DMS153 (cell line): Measurements from ENCODE around the gene RNF212.
"Not testable (repeated sequence)": the region's sequence is repeated elsewhere in the genome, so short reads cannot be mapped to it uniquely, and the experiment has no call there.

Experiments used
- DNase-seq: peaks from one replicate; lab custom pipeline; 2025; lab: John Stamatoyannopoulos, UW

The RNF212 gene

GRCh38 chr4:1048773-1049590 lies 64.4 kb downstream of the RNF212 start:
- no peak for DNase-seq

DNA sequence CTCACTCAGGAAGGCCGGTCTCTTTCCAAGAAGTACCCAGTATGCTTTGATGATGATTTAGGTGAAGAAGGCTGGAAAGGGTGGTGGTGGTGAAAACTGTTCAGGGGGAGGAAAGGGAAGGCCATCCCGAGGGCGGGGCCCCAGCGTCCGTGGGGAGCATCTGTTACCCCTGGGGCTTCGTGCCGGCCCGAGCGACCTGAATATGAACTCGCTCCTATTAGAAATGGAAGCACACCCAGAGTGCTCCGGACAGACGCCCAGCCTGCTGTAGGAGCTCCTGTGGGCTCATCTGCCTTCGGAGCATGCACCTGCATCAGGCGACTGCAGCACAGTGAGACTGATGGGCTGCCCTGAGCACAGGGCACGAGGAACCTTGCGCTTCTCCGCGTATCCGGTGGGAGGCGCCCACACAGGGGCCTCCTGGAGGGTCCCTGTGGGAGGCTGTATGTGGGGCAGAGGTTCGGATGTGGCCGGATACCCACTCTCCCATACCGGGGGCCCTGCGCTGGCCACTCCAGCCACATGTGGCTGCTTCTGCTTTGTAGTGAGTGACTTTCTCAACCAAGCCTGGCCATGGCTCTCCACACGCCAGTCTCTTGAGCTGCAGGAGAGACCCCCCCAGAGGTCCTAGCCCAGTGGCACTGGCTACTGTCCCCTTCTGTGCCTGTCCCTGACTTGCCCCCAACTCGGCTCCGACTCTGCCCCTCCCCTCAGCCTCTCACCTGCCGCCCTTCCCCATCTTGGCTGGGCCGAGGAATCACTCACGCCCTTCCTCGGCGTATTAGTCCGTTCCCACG lies 65.2 kb downstream of the RNF212 start:
- DNase-seq: no peak

GRCh38 chr4:1047106-1047975 lies 66.0 kb downstream of the RNF212 start:
- no peak for DNase-seq

- DNase-seq: not testable (repeated sequence)
These were observed 66.8 kb downstream of the RNF212 start for GRCh38 chr4:1046581-1047011.

- no peak for DNase-seq
These were observed 67.7 kb downstream of the RNF212 start for GRCh38 chr4:1045595-1046201.

DNA sequence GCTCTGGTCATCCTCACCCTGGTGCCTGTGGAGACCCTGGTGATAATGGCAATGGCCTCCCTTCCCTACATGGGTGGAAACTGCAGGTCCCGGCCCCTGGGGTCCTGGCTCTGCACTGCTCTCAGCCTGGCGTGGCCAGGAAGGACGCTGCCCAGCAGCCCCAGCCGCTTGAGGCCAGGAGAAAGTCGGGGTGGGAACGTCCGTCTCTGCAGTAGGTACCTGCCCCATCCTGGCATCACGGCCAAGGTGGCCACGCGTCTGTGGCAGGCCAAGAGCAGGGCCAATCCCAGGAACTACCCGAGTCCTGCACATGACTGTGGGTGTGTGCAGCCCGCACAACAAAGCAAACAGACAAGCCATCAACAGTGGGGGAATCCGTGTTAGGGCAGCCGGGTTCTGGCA lies 68.2 kb downstream of the RNF212 start:
- DNase-seq: no peak

DNA sequence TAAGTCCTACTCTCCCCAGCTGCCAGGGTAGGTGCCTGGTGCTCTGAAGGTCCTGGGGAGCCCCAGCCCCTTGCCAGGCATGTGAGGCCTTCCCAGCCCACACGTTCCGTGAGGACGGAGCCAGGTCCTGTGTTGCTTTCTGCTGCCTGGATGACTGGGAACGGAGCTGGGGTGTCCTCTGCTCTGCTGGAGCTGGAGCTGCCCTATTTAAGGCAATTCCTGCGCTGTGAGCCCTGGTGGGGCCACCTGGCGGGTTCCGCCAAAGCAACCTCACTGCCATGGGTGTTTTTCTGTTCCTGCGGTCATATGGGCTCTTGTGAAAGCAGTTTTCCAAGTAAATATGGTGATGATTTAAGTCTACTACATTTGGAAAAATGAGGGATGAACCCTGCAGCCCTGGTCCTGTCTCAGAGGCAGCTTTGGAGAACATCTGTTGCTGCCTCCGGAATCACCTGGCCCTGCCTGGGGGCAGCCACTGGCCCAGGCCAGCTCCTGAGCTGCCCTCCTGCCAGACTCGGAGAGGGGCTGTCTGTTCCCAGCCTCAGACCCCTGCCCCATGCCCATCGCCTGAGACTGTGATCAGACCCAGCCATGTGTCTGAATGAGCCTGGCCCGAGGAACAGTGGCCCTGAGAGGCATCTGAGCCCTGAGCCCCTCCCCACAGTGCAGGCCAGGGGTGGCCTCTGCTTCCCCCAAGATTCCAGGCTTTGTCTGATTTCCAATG lies 68.7 kb downstream of the RNF212 start:
- DNase-seq: no peak

DNA sequence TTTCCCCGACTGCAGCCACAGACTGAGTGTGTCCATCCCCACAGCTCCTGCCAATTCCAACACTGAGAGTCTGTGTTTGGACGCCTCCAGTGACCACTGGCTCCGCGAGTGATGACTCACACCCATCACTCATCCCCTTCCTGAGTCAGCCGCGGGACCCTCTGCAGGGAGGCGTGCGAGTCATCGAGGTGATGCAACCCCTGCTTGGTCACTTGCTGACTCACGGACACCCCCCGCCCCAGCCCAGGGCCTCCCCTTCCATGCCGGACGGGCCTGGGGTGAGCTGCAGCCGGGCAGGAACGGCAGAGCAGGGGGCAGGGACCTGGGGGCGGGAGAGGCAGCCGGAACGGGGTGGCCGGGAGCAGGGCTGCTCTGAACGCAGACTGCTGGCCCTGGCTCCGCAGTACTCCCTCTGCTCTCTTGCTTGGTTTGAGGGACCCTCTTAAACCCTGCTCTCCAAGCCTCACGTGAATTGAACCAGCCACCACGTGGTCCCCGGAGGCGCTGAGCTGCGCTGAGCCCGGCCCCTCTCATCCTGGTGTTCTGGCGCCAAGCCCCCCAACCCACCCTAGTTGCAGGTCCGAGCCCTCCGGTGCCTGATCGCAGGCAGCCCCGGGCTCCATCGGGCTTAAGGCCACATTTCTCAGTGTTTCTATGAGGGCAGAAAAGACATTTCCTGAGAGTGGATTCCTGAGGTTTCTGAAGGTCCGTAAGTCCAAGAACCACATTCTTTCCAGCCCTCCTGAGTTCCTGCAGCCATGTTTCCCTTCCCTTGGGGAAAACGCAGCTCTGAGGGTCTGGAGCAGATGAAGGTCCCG lies 69.5 kb downstream of the RNF212 start:
- no peak for DNase-seq

GRCh38 chr4:1043162-1043561 lies 70.2 kb downstream of the RNF212 start:
- no peak for DNase-seq

DNA sequence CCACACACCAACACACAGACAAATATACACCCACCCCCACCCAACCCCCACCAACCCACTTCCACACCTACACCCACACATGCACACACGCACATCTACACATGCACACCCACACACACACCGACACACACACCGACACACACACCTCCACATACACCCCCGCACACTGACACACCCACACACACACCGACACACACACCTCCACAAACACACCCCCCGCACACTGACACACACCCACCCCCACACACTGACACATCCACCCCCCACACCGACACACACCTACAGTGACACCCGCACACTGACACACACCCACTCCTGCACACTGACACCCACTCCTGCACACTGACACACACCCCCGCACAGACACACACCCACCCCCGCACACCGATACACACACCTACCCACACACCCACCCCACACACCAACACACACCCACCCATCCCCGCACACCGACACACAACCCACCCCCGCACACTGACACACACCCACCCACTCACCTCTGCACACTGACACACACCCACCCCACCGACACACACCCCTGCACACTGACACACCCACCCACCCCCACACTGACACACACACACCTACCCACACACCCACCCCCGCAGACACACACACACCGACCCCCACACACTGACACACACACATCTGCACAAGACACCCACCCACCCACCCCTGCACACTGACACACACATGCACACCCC lies 70.9 kb downstream of the RNF212 start:
- no peak for DNase-seq

DNA sequence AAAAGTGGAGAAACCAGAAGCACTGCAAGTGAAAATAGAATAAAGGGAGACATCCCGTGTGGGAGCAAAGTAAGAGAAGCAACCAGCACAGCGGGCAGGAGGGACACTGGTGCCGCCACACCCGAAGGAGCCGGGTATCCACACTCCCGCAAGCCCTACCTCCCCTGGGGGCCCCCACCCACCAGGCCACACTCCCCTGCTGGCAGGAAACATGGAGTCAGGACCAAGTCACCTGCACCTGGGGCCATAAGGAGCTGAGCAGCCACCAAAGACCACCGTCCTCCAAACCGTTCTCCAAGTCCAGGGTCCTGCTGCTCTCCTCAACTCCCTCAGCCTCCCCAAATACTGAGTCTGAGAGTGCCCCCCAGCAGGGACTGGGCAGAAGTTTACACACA lies 71.4 kb downstream of the RNF212 start:
- DNase-seq: no peak

DNA sequence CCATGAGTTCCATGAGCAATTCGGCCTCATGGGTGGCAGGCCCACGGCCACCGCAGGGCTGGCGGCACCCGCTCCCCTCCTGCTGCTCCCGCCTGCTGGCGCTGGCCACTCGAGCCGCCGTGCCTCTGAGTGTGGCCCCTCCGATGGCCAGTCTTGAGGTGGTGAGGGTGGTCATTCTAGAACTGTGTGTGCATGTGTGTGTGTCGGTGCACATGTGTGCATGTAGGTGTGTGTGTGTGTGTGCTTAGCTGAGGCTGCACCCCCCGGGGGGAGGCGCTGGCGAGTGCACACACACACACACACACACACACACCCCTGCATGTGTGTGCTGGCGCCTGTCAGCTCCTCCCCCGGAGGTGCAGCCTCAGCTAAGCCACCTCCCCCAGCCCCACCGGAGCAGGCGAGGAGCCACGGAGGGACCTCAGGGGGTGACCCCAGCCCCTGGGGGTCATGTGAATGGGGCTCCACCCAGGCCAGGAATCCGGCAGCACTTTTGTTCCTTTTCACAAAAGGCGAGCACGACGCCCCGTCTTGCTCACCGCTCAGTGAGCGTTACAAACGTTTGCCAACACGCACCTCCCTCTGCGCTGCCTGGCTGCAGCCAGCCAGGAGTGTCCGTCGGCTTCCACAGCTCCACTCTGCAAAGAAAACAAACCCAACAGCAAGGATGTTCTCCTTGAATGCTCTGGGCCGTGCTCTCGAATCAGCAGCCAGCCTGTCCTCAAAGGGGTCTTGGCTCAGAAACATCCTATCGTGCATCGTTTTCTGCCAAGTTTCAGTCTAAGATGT lies 72.0 kb downstream of the RNF212 start:
- no peak for DNase-seq

- DNase-seq: no peak
These were observed 72.8 kb downstream of the RNF212 start for GRCh38 chr4:1040344-1041146.

DNA sequence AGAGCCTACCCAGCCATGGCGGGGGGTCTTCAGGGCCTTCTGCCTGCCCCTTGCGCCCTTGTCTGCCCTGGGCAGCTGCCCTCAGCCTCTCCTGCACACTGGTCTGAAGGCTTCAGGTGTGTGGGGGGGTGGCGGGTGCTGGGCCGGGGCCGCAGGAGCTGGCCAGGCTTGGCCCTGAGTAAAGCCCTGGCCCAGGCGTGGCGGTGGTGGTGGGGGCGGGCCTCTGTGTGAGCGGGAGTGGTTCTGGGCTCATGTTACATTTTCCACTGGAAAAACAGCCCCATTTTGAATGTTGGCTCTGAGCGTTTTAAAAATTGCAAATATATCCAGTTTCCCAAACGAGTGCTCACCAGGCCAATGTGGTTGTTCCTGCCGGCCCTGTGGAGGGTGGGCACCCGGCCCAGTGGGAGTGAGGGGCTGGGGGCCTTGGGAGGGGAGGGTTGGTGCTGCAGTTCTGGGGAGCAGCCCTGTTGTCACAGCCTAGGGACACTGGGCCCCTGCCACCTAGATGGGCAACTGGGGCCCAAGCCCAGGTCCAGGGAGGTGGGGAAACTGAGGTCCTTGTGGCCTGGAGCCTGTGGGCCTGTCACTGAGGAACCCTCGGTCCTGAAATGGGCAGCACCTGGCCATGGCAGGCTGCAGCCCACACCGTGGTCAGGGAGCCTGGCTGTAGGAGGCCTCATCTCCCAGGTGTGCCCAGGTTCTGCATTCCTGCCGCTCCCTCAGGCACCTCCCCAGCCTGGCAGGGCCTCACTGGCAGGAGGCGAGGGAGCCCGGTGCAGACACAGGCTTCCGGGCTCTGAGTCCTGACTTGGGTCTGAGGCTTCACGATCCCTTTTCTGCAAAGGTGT lies 73.6 kb downstream of the RNF212 start:
- no peak for DNase-seq

DNA sequence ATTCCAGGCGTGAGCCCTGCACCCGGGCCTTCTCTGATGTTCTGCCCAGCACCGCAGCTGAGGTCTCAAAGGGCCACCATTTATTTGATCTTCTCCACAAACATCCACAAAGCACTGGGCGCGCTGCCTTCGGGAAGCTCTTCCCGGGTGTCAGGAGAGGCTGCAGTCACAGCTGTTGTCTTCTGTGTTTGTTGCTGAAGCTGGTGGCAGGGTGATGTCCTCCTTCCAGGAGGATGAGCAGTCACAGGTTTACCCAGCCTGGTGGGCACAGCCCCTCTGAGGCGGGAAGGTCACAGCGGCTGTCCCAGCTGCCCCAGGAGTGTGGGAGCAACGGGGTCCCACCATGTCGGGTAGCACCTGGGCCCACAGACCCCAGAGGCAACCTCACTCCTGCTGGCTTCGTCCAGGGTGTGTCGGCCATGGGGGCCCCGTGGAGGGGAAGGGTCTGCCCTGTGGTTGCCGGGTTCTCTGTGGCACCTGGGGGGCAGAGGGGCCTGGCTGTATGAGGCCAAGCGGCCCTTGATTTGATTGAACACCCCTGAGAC lies 74.3 kb downstream of the RNF212 start:
- no peak for DNase-seq

DNA sequence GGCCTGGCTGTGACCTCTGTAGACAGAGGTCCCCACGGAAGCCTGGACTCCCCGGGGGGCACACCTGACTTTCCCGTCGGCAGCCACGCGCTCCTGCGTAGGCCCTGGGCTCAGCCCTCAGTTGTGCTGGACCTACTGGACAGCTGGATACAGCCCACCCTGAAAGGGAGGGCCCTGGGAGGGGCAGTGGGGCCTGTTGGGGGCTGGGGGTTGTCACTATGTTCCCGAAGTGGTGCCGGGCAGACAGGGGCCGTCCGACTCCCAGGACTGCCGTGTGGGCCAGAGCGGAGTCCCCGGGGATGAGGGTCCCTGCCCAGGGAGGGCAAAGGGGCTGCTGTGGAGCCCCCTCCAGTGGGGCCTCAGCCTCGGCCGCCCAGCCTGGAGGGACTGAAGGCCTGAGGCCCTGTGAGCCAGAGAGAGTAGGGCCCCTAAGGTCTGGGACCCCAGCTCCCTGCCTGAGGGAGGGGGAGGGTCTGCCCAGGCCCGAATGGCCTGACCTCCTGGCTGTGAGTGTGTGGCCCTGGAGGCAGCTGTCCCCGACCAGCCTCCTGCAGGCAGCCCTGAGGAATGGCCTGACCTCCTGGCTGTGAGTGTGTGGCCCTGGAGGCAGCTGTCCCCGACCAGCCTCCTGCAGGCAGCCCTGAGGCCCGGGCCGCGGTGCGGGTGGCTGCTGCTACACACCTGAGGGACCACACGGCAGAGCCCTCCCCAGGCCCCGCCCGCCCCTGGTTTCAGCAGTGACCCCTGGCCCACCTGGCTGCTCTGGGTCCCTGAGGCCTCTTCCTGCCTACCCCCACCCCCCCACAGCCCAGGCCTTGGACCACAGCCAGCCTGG lies 76.2 kb downstream of the RNF212 start:
- DNase-seq: no peak
